SU-DHL-6 (cell line): ENCODE data around the gene NTM.

Experiments
- EZH2phosphoT487 ChIP-seq: fragments of 200-600 bp; sonication (generic), shearing (Covaris generic); conservative IDR thresholded peaks from 2 replicates; pipeline ENCODE4 v1.6.1; 2018; ENCODE audit warnings: mild to moderate bottlenecking, antibody characterized with exemption, low read length, moderate library complexity, mixed read lengths
- TF ChIP-seq, protein P1 (sequence below): fragments of 200-600 bp; sonication (generic); IDR thresholded peaks from one replicate; pipeline ENCODE4 v1.5.1; 2017; ENCODE audit warnings: antibody characterized with exemption, mild to moderate bottlenecking, low read length, moderate library complexity; ENCODE audit not compliant: insufficient read depth, poor library complexity, severe bottlenecking

GRCh38 chr11:132242632-132243031 lies 872.2 kb downstream of the NTM start:
- TF ChIP-seq, protein P1, sequence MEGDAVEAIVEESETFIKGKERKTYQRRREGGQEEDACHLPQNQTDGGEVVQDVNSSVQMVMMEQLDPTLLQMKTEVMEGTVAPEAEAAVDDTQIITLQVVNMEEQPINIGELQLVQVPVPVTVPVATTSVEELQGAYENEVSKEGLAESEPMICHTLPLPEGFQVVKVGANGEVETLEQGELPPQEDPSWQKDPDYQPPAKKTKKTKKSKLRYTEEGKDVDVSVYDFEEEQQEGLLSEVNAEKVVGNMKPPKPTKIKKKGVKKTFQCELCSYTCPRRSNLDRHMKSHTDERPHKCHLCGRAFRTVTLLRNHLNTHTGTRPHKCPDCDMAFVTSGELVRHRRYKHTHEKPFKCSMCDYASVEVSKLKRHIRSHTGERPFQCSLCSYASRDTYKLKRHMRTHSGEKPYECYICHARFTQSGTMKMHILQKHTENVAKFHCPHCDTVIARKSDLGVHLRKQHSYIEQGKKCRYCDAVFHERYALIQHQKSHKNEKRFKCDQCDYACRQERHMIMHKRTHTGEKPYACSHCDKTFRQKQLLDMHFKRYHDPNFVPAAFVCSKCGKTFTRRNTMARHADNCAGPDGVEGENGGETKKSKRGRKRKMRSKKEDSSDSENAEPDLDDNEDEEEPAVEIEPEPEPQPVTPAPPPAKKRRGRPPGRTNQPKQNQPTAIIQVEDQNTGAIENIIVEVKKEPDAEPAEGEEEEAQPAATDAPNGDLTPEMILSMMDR, result no peak
- TF ChIP-seq EZH2phosphoT487, result no peak
